ENCODE data around the gene LAMA2. TPM values are rescaled to one million over a fixed set of nuclear protein-coding genes. Genes with fewer than 3 reads are reported as not detected.

LAMA2 gene
- total and polyA plus RNA-seq, 2 experiments from 2014 or later: 0.91 to 6.4 TPM

DNA sequence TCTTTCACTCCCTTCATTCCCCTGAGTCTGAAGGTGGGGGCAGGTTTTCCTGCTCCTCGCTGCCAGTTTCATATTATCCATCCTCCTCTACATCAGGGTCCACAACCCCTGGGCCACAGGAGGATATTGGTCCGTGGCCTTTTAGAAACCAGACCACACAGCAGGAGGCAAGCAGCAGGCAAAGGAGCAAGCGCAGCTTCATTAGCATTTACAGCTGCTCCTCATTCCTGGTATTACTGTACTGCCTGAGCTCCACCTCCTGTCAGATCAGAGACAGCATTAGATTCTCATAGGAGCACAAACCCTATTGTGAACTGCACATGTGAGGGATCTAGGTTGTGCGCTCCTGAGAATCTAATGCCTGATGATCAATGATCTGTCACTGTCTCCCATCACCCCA is 446.7 kb downstream of the LAMA2 start:
- Histone ChIP-seq H3K36me3 (ENCODE audit: insufficient read depth) (no peaks in the 10 kb centered on the region), H3K27me3 (ENCODE audit: insufficient read depth) (no peaks in the 10 kb centered on the region), H3F3A (replicated peaks; ENCODE audit: low read depth) (no peaks in the 10 kb centered on the region), H3K4me2 (no peak overlapping the region), H3K27ac (ENCODE audit: low read depth) (no peak overlapping the region), H3K79me2 (replicated peaks; ENCODE audit: insufficient read depth) (no peaks in the 10 kb centered on the region), H2AFZ (no peak overlapping the region), H3K4me3 (no peak overlapping the region), H4K20me1 (replicated peaks; ENCODE audit: insufficient read depth) (no peaks in the 10 kb centered on the region), H3K4me1 (ENCODE audit: insufficient read depth) (peaks cover 5% of the 10 kb centered on the region; the same call in 1 of the 2 replicates), H3K9me2 (ENCODE audit: insufficient read depth) (no peaks in the 10 kb centered on the region)
- Mint-ChIP-seq H3K4me1 (peaks cover 12% of the 10 kb centered on the region; the same call in 2 of the 3 replicates), H3K27ac (no peak overlapping the region), H3K9me3 (no peaks in the 10 kb centered on the region), H3K4me3 (no peak overlapping the region), H3K27me3 (ENCODE audit: insufficient read depth, low read depth, poor library complexity) (no peaks in the 10 kb centered on the region), H3K36me3 (ENCODE audit: low read depth) (no peaks in the 10 kb centered on the region)
- TF ChIP-seq, protein P1, sequence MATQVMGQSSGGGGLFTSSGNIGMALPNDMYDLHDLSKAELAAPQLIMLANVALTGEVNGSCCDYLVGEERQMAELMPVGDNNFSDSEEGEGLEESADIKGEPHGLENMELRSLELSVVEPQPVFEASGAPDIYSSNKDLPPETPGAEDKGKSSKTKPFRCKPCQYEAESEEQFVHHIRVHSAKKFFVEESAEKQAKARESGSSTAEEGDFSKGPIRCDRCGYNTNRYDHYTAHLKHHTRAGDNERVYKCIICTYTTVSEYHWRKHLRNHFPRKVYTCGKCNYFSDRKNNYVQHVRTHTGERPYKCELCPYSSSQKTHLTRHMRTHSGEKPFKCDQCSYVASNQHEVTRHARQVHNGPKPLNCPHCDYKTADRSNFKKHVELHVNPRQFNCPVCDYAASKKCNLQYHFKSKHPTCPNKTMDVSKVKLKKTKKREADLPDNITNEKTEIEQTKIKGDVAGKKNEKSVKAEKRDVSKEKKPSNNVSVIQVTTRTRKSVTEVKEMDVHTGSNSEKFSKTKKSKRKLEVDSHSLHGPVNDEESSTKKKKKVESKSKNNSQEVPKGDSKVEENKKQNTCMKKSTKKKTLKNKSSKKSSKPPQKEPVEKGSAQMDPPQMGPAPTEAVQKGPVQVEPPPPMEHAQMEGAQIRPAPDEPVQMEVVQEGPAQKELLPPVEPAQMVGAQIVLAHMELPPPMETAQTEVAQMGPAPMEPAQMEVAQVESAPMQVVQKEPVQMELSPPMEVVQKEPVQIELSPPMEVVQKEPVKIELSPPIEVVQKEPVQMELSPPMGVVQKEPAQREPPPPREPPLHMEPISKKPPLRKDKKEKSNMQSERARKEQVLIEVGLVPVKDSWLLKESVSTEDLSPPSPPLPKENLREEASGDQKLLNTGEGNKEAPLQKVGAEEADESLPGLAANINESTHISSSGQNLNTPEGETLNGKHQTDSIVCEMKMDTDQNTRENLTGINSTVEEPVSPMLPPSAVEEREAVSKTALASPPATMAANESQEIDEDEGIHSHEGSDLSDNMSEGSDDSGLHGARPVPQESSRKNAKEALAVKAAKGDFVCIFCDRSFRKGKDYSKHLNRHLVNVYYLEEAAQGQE (IDR thresholded peaks at IDR 0.05; ENCODE audit: unreplicated experiment): no peak
- TF ChIP-seq POLR2AphosphoS5 (IDR thresholded peaks at IDR 0.05; ENCODE audit: low read depth): no peak
- TF ChIP-seq, protein P2, sequence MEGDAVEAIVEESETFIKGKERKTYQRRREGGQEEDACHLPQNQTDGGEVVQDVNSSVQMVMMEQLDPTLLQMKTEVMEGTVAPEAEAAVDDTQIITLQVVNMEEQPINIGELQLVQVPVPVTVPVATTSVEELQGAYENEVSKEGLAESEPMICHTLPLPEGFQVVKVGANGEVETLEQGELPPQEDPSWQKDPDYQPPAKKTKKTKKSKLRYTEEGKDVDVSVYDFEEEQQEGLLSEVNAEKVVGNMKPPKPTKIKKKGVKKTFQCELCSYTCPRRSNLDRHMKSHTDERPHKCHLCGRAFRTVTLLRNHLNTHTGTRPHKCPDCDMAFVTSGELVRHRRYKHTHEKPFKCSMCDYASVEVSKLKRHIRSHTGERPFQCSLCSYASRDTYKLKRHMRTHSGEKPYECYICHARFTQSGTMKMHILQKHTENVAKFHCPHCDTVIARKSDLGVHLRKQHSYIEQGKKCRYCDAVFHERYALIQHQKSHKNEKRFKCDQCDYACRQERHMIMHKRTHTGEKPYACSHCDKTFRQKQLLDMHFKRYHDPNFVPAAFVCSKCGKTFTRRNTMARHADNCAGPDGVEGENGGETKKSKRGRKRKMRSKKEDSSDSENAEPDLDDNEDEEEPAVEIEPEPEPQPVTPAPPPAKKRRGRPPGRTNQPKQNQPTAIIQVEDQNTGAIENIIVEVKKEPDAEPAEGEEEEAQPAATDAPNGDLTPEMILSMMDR (conservative IDR thresholded peaks at IDR 0.05; ENCODE audit: low read depth in 2 of 2): no peak
- TF ChIP-seq EZH2 (IDR thresholded peaks at IDR 0.05; ENCODE audit: low read depth, unreplicated experiment): no peak
- TF ChIP-seq ZNF331 (CRISPR knock-in tag; IDR thresholded peaks at IDR 0.05; ENCODE audit: low read depth): no peak
- 0 out of 3 replicates have a peak, but pooled peaks have one; percentile 39 for ATAC-seq
- no peak for DNase-seq (ENCODE audit: low spot score)

DNA sequence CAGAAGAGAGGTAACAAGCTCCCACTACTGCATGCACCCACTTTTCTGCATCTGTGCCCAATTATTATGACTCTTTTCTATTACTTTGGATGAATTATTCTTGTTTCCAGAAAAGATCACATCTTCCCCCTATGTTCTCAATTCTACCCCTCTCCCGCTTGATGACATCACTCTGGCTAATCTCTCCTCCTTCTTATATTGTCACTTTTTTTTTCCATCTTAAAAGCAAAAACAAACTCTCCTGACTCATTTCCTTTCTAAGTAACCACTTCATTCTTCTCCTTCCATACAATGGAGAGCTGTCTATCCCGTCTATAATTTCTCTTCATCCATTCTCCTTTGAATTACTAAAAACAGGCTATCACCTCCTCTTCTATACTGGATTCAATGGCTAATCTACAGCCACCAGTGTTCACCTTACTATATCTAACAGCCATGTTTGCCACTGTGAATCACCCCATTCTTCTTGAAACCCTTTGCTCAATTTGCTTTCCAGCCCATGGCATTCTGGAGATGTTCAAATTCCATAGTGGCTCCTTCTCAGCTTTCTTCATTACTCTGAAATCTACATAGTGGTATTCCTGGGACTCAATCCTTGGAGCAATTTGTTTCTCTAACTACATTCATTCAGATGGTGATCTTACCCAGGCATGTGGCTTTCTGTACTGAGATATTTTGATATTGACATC is 448.7 kb downstream of the LAMA2 start:
- Histone ChIP-seq H3K79me2 (replicated peaks; ENCODE audit: insufficient read depth) (no peaks in the 10 kb centered on the region), H3K4me3 (no peak overlapping the region), H3K36me3 (ENCODE audit: insufficient read depth) (no peaks in the 10 kb centered on the region), H4K20me1 (replicated peaks; ENCODE audit: insufficient read depth) (no peaks in the 10 kb centered on the region), H3K27me3 (ENCODE audit: insufficient read depth) (no peaks in the 10 kb centered on the region), H2AFZ (no peak overlapping the region), H3K9me2 (ENCODE audit: insufficient read depth) (no peaks in the 10 kb centered on the region), H3K4me1 (ENCODE audit: insufficient read depth) (peaks cover 5% of the 10 kb centered on the region; the same call in 1 of the 2 replicates), H3F3A (replicated peaks; ENCODE audit: low read depth) (no peaks in the 10 kb centered on the region), H3K27ac (ENCODE audit: low read depth) (peak overlapping the region; percentile 10; the same call in 1 of the 2 replicates), H3K4me2 (no peak overlapping the region)
- no peak overlapping the region for H3K4me3 Mint-ChIP-seq
- no peaks in the 10 kb centered on the region for H3K36me3 Mint-ChIP-seq (ENCODE audit: low read depth)
- DNase-seq (ENCODE audit: low spot score): no peak
- no peak for ATAC-seq
- no peaks in the 10 kb centered on the region for H3K9me3 Mint-ChIP-seq
- TF ChIP-seq NANOG (IDR thresholded peaks at IDR 0.05; ENCODE audit: borderline replicate concordance): no peak
- TF ChIP-seq STAT1 (IDR thresholded peaks at IDR 0.05; ENCODE audit: unreplicated experiment): no peak
- no peak for TF ChIP-seq CREB1 (CRISPR knock-in tag; IDR thresholded peaks at IDR 0.05; ENCODE audit: low read depth)
- no peak overlapping the region for H3K27ac Mint-ChIP-seq
- H3K27me3 Mint-ChIP-seq (ENCODE audit: insufficient read depth, low read depth, poor library complexity): no peaks in the 10 kb centered on the region
- H3K4me1 Mint-ChIP-seq: peaks cover 12% of the 10 kb centered on the region; the same call in 2 of the 3 replicates
